Smooth muscle cell (in vitro differentiated cells): Measurements from ENCODE around the gene EID2B. TPM values are rescaled to one million over a fixed set of nuclear protein-coding genes. Genes with fewer than 3 reads are reported as not detected.

Experiments used
- DNase-seq: peaks from one replicate; lab custom pipeline; 2025; ENCODE audit not compliant: unreplicated experiment; lab: John Stamatoyannopoulos, UW
- H2AFZ ChIP-seq: fragments of 200-600 bp; sonication (generic); 2 replicates; pipeline ENCODE4 v1.6.0; 2016; ENCODE audit warnings: antibody characterized with exemption, low read depth, mild to moderate bottlenecking
- H3F3A ChIP-seq: fragments of 200-600 bp; sonication (generic); 2 replicates; pipeline ENCODE4 v1.6.0; 2017; ENCODE audit warnings: antibody characterized with exemption, low read depth
- H3K27ac ChIP-seq: fragments of 200-600 bp; sonication (generic); 2 replicates; pipeline ENCODE4 v1.5.1; 2016; ENCODE audit warnings: low read depth, mild to moderate bottlenecking
- H3K27me3 ChIP-seq: fragments of 200-600 bp; sonication (generic); 2 replicates; pipeline ENCODE4 v1.6.1; 2016; ENCODE audit warnings: low read depth, mild to moderate bottlenecking
- H3K36me3 ChIP-seq: fragments of 200-600 bp; sonication (generic); 2 replicates; pipeline ENCODE4 v1.5.1; 2016; ENCODE audit warnings: low read depth
- H3K4me1 ChIP-seq: fragments of 200-600 bp; sonication (generic); 2 replicates; pipeline ENCODE4 v1.5.1; 2016; ENCODE audit warnings: low read depth
- H3K4me2 ChIP-seq: fragments of 200-600 bp; sonication (generic); 2 replicates; pipeline ENCODE4 v1.6.0; 2016; ENCODE audit warnings: mild to moderate bottlenecking
- H3K4me3 ChIP-seq: fragments of 200-600 bp; sonication (generic); 2 replicates; pipeline ENCODE4 v1.5.1; 2016; ENCODE audit warnings: mild to moderate bottlenecking
- H3K79me2 ChIP-seq: fragments of 200-600 bp; sonication (generic); 2 replicates; pipeline ENCODE4 v1.6.0; 2016; ENCODE audit warnings: low read depth, mild to moderate bottlenecking
- H3K9ac ChIP-seq: fragments of 200-600 bp; sonication (generic); 2 replicates; pipeline ENCODE4 v1.6.0; 2016; ENCODE audit warnings: low read depth
- H3K9me3 ChIP-seq: fragments of 200-600 bp; sonication (generic); replicated peaks from 2 replicates; pipeline ENCODE4 v1.5.1; 2016; ENCODE audit warnings: low read depth
- H4K20me1 ChIP-seq: fragments of 200-600 bp; sonication (generic); 2 replicates; pipeline ENCODE4 v1.6.0; 2016; ENCODE audit warnings: low read depth
- CTCF ChIP-seq: fragments of 200-600 bp; sonication (generic); IDR thresholded peaks from 2 replicates; pipeline ENCODE4 v1.5.1; 2017; ENCODE audit warnings: borderline replicate concordance, mild to moderate bottlenecking, antibody characterized with exemption; ENCODE audit not compliant: insufficient read depth, poor library complexity, severe bottlenecking
- WGBS: methylation state at CpG from one replicate; pipeline ENCODE4 v1.1.7; 2016; ENCODE audit warnings: low lambda C conversion rate; 5-methylcytosine and 5-hydroxymethylcytosine counted together
- polyA plus RNA-seq: library from polyadenylated mRNA; unstranded; fragments of >200 nt; fragmentation: Nextera tagmentation; extraction: Ambion mirVana; gene quantifications from 2 replicates; pipeline ENCODE4 v1.2.1, GENCODE V29; 2016
- total RNA-seq: library from RNA; depleted of rRNA; stranded (reverse); fragments of >200 nt; gene quantifications from 2 replicates; pipeline ENCODE4 v1.2.3, GENCODE V29; 2014

EID2B gene
- total and polyA plus RNA-seq, 2 experiments from 2014 or later: 1.9 to 2.7 TPM

GRCh38 chr19:39518975-39519374, 13.7 kb downstream of the EID2B start:
- Histone ChIP-seq H3K79me2 (no peaks in the 10 kb centered on the region), H3F3A (no peaks in the 10 kb centered on the region), H3K27me3 (peaks cover 42% of the 10 kb centered on the region), H4K20me1 (no peaks in the 10 kb centered on the region), H3K4me3 (no peak overlapping the region), H3K9me3 (no peaks in the 10 kb centered on the region), H3K9ac (no peak overlapping the region), H3K4me1 (no peaks in the 10 kb centered on the region), H3K4me2 (no peak overlapping the region), H2AFZ (no peak overlapping the region), H3K27ac (no peak overlapping the region), H3K36me3 (no peaks in the 10 kb centered on the region)
- 63% methylated on average over 9 of the region's 9 CpGs for WGBS
- no peak for DNase-seq
- TF ChIP-seq CTCF: no peak

GRCh38 chr19:39518458-39518857, 14.2 kb downstream of the EID2B start:
- Histone ChIP-seq H3K4me1 (no peaks in the 10 kb centered on the region), H3F3A (no peaks in the 10 kb centered on the region), H4K20me1 (no peaks in the 10 kb centered on the region), H3K36me3 (no peaks in the 10 kb centered on the region), H2AFZ (no peak overlapping the region), H3K27me3 (peaks cover 47% of the 10 kb centered on the region), H3K9ac (no peak overlapping the region), H3K27ac (no peak overlapping the region), H3K4me3 (no peak overlapping the region), H3K4me2 (no peak overlapping the region), H3K9me3 (no peaks in the 10 kb centered on the region), H3K79me2 (no peaks in the 10 kb centered on the region)
- no peak for DNase-seq
- 74% methylated on average over 4 of the region's 5 CpGs for WGBS
- no peak for TF ChIP-seq CTCF

GRCh38 chr19:39517432-39517831, 15.2 kb downstream of the EID2B start:
- no peak for TF ChIP-seq CTCF
- Histone ChIP-seq H3K9me3 (no peaks in the 10 kb centered on the region), H3K27ac (no peak overlapping the region), H2AFZ (no peak overlapping the region), H4K20me1 (no peaks in the 10 kb centered on the region), H3K27me3 (peaks cover 55% of the 10 kb centered on the region), H3K4me2 (no peak overlapping the region), H3K4me3 (no peak overlapping the region), H3K9ac (no peak overlapping the region), H3K4me1 (no peaks in the 10 kb centered on the region), H3K79me2 (no peaks in the 10 kb centered on the region), H3F3A (no peaks in the 10 kb centered on the region), H3K36me3 (no peaks in the 10 kb centered on the region)
- DNase-seq: no peak
- WGBS: 70% methylated on average over 3 of the region's 3 CpGs

GRCh38 chr19:39516270-39516669, 16.4 kb downstream of the EID2B start:
- no peak overlapping the region for H3K4me3 ChIP-seq
- H3K4me2 ChIP-seq: no peak overlapping the region
- no peak for TF ChIP-seq CTCF
- H3K27me3 ChIP-seq: peaks cover 60% of the 10 kb centered on the region
- H3K36me3 ChIP-seq: no peaks in the 10 kb centered on the region
- no peaks in the 10 kb centered on the region for H3K9me3 ChIP-seq
- H4K20me1 ChIP-seq: no peaks in the 10 kb centered on the region
- no peaks in the 10 kb centered on the region for H3K79me2 ChIP-seq
- no peaks in the 10 kb centered on the region for H3K4me1 ChIP-seq
- no peak overlapping the region for H2AFZ ChIP-seq
- 61% methylated on average over 6 of the region's 6 CpGs for WGBS
- no peak for DNase-seq
- H3K27ac ChIP-seq: no peak overlapping the region
- H3K9ac ChIP-seq: no peak overlapping the region
- H3F3A ChIP-seq: no peaks in the 10 kb centered on the region
